Measurements from ENCODE around the gene PRDM2. TPM values are rescaled to one million over a fixed set of nuclear protein-coding genes. Genes with fewer than 3 reads are reported as not detected.

PRDM2 gene
- total and polyA plus RNA-seq, 4 donors = 11.1 to 58.7 (median 38.2) TPM

GRCh38 chr1:13873032-13873431 is 173.0 kb downstream of the PRDM2 start:
- 70 to 76% methylated on average over 6 of the region's 6 CpGs for WGBS, 2 donors
- Histone ChIP-seq H3K4me1 (ENCODE audit: control insufficient read depth in 1 of 2, insufficient read depth in 2 of 2, low read length in 2 of 2) (no peaks in the 10 kb centered on the region), H3K36me3 (ENCODE audit: control insufficient read depth in 1 of 2, insufficient read depth in 2 of 2, low read length in 1 of 2) (no peaks in the 10 kb centered on the region), H3K27ac (ENCODE audit: low read depth in 1 of 2, low read length in 2 of 2) (no peak overlapping the region), H3K9me3 (ENCODE audit: control insufficient read depth, low read length) (no peaks in the 10 kb centered on the region), H3K4me3 (ENCODE audit: low read length in 2 of 2) (no peak overlapping the region), H3K27me3 (ENCODE audit: control insufficient read depth in 1 of 2, insufficient read depth in 2 of 2, low read length in 1 of 2) (no peaks in the 10 kb centered on the region)
- intact Hi-C loops (cut with DNase I) = no loop called here
- ATAC-seq (ENCODE audit: low FRiP score) = no peak
- no peak for DNase-seq

Other genes starting within 250 kb of the PRDM2 start
- not detected for gene LRRC38, start 186.2 kb upstream of the PRDM2 start, total RNA-seq
- not detected for gene LRRC38, start 186.2 kb upstream of the PRDM2 start, polyA plus RNA-seq
- gene PDPN, start 116.4 kb upstream of the PRDM2 start, total RNA-seq = 10 to 100 TPM; 16.6 to 19.5 TPM
- 10 to 100 TPM in 1 of 2 donors, under 1 TPM in 1; 0.43 to 18.8 TPM for gene PDPN, start 116.4 kb upstream of the PRDM2 start, polyA plus RNA-seq